ENCODE data around the gene GSG1.
A peak's percentile ranks its signal among the peaks of the same experiment; 100 is the strongest.

GSG1 gene

GRCh38 chr12:13117029-13117428, 13.6 kb upstream of the GSG1 start:
- DNase-seq, result no peak

- DNase-seq, result no peak
Observed at GRCh38 chr12:13116259-13116658, 12.8 kb upstream of the GSG1 start.

GRCh38 chr12:13114251-13115052, 11.0 kb upstream of the GSG1 start:
- DNase-seq, result no peak

GRCh38 chr12:13112968-13113367, 9.5 kb upstream of the GSG1 start:
- DNase-seq, result no peak

- DNase-seq, result no peak
Observed at GRCh38 chr12:13106666-13107065, 3.2 kb upstream of the GSG1 start.

- DNase-seq, result no peak
Observed at GRCh38 chr12:13105781-13106180, 2.3 kb upstream of the GSG1 start.

GRCh38 chr12:13104409-13104808, 942 bp upstream of the GSG1 start:
- no peak for DNase-seq

- no peak for DNase-seq
Observed at GRCh38 chr12:13102461-13103195, 839 bp downstream of the GSG1 start.

- DNase-seq, result no peak
Observed at GRCh38 chr12:13101821-13102375, 1.6 kb downstream of the GSG1 start.

GRCh38 chr12:13100882-13101769, 2.3 kb downstream of the GSG1 start:
- peak; percentile 94 for DNase-seq

GRCh38 chr12:13100605-13100881, 2.9 kb downstream of the GSG1 start:
- DNase-seq, result no peak

GRCh38 chr12:13099844-13100604, 3.4 kb downstream of the GSG1 start:
- no peak for DNase-seq

- DNase-seq, result no peak
Observed at GRCh38 chr12:13099066-13099843, 4.2 kb downstream of the GSG1 start.

GRCh38 chr12:13097491-13098011, 5.9 kb downstream of the GSG1 start:
- DNase-seq, result no peak

GRCh38 chr12:13095266-13095995, 8.0 kb downstream of the GSG1 start:
- no peak for DNase-seq

- no peak for DNase-seq
Observed at GRCh38 chr12:13094367-13094766, 9.1 kb downstream of the GSG1 start.

- no peak for DNase-seq
Observed at GRCh38 chr12:13093848-13094220, 9.6 kb downstream of the GSG1 start.

- no peak for DNase-seq
Observed at GRCh38 chr12:13093191-13093847, 10.1 kb downstream of the GSG1 start.

- DNase-seq, result no peak
Observed at GRCh38 chr12:13091832-13092231, 11.6 kb downstream of the GSG1 start.

- DNase-seq, result no peak
Observed at GRCh38 chr12:13090054-13090453, 13.4 kb downstream of the GSG1 start.
